Astrocyte (in vitro differentiated cells and primary cell): Measurements from ENCODE around the gene RBPJ. TPM values are rescaled to one million over a fixed set of nuclear protein-coding genes. Genes with fewer than 3 reads are reported as not detected.

ENCODE experiments used
- DNase-seq: peaks from one replicate; pipeline ENCODE4 v3.0.0-alpha.2; 2010; ENCODE audit warnings: low read depth
- FAIRE-seq: peaks from 2 replicates; lab custom pipeline; 2011; peaks lifted over from hg19 to GRCh38; lab: Jason Lieb, UNC
- H2AFZ ChIP-seq: 2 replicates; pipeline ENCODE4 v1.6.0; 2012; ENCODE audit warnings: low read depth, low read length, inconsistent platforms
- H3K27ac ChIP-seq: 2 replicates; pipeline ENCODE4 v1.5.1; 2011; ENCODE audit warnings: low read depth, low read length, inconsistent platforms
- H3K27me3 ChIP-seq: 2 replicates; pipeline ENCODE4 v1.6.0; 2011; ENCODE audit warnings: low read length, inconsistent platforms; ENCODE audit not compliant: insufficient read depth
- H3K36me3 ChIP-seq: 2 replicates; pipeline ENCODE4 v1.5.1; 2011; ENCODE audit warnings: low read length, inconsistent platforms; ENCODE audit not compliant: insufficient read depth
- H3K4me1 ChIP-seq: 2 replicates; pipeline ENCODE4 v1.5.1; 2011; ENCODE audit warnings: low read length, inconsistent platforms; ENCODE audit not compliant: insufficient read depth
- H3K4me2 ChIP-seq: 2 replicates; pipeline ENCODE4 v1.6.0; 2012; ENCODE audit warnings: low read length, inconsistent platforms
- H3K4me3 ChIP-seq: 2 replicates; pipeline ENCODE4 v1.5.1; 2011; ENCODE audit warnings: low read depth, mild to moderate bottlenecking, low read length, inconsistent platforms; ENCODE audit not compliant: insufficient read depth
- H3K79me2 ChIP-seq: 2 replicates; pipeline ENCODE4 v1.6.0; 2012; ENCODE audit warnings: mild to moderate bottlenecking, low read length, inconsistent platforms; ENCODE audit not compliant: insufficient read depth
- H3K9ac ChIP-seq: 2 replicates; pipeline ENCODE4 v1.6.0; 2012; ENCODE audit warnings: mild to moderate bottlenecking, low read length, inconsistent platforms
- H3K9me3 ChIP-seq: 2 replicates; pipeline ENCODE4 v1.5.1; 2012; ENCODE audit warnings: low read depth, mild to moderate bottlenecking, low read length, inconsistent platforms; ENCODE audit not compliant: insufficient read depth
- H4K20me1 ChIP-seq: 2 replicates; pipeline ENCODE4 v1.6.0; 2012; ENCODE audit warnings: low read length, inconsistent platforms; ENCODE audit not compliant: insufficient read depth
- H3K27ac Mint-ChIP-seq: one replicate; pipeline ENCODE4 v1.8.0; 2021; ENCODE audit warnings: mild to moderate bottlenecking, mixed read lengths; ENCODE audit not compliant: unreplicated experiment
- H3K27me3 Mint-ChIP-seq: one replicate; pipeline ENCODE4 v1.8.0; 2021; ENCODE audit warnings: low read depth, mixed read lengths; ENCODE audit not compliant: unreplicated experiment
- H3K36me3 Mint-ChIP-seq: one replicate; pipeline ENCODE4 v1.8.0; 2021; ENCODE audit warnings: low read depth, mixed read lengths; ENCODE audit not compliant: unreplicated experiment
- H3K4me1 Mint-ChIP-seq: one replicate; pipeline ENCODE4 v1.8.0; 2021; ENCODE audit warnings: low read depth, mixed read lengths; ENCODE audit not compliant: unreplicated experiment
- H3K4me3 Mint-ChIP-seq: one replicate; pipeline ENCODE4 v1.8.0; 2021; ENCODE audit warnings: mild to moderate bottlenecking, moderate library complexity, mixed read lengths; ENCODE audit not compliant: unreplicated experiment
- H3K9me3 Mint-ChIP-seq: one replicate; pipeline ENCODE4 v1.8.0; 2021; ENCODE audit warnings: mild to moderate bottlenecking, mixed read lengths; ENCODE audit not compliant: unreplicated experiment
- CTCF ChIP-seq: IDR thresholded peaks from 2 replicates; pipeline ENCODE4 v1.5.1; 2011; ENCODE audit warnings: low read depth, mild to moderate bottlenecking, inconsistent platforms, low read length, moderate library complexity; ENCODE audit not compliant: insufficient read depth
- EZH2 ChIP-seq: IDR thresholded peaks from 2 replicates; pipeline ENCODE4 v1.6.1; 2012; ENCODE audit warnings: mild to moderate bottlenecking, low read length, inconsistent platforms; ENCODE audit not compliant: insufficient read depth
- total RNA-seq: library from RNA; stranded (reverse); gene quantifications from 2 replicates; pipeline ENCODE4 v1.2.1, GENCODE V29; 2021

The RBPJ gene
- total RNA-seq, 1 donor from 2014 or later: 96.3 TPM

- Histone ChIP-seq H4K20me1 (no peaks in the 10 kb centered on the region), H3K27ac (no peak overlapping the region), H3K9me3 (no peaks in the 10 kb centered on the region), H3K9ac (no peak overlapping the region), H3K4me2 (no peak overlapping the region), H3K4me3 (no peak overlapping the region), H3K79me2 (no peaks in the 10 kb centered on the region), H3K27me3 (no peaks in the 10 kb centered on the region), H3K4me1 (peaks cover 15% of the 10 kb centered on the region), H2AFZ (no peak overlapping the region), H3K36me3 (no peaks in the 10 kb centered on the region)
- no peak for FAIRE-seq
- H3K9me3 Mint-ChIP-seq: no peaks in the 10 kb centered on the region
- H3K36me3 Mint-ChIP-seq: no peaks in the 10 kb centered on the region
- H3K4me1 Mint-ChIP-seq: peaks cover 7% of the 10 kb centered on the region
- H3K27me3 Mint-ChIP-seq: no peaks in the 10 kb centered on the region
- DNase-seq: no peak
- no peak overlapping the region for H3K27ac Mint-ChIP-seq
- no peak overlapping the region for H3K4me3 Mint-ChIP-seq
- TF ChIP-seq CTCF (no peak), EZH2 (no peak)
Observed at GRCh38 chr4:26285272-26285671, 35.5 kb upstream of the RBPJ start.

- no peaks in the 10 kb centered on the region for H3K79me2 ChIP-seq
- Mint-ChIP-seq H3K9me3 (no peaks in the 10 kb centered on the region), H3K36me3 (no peaks in the 10 kb centered on the region), H3K27ac (no peak overlapping the region), H3K4me3 (no peak overlapping the region), H3K4me1 (peaks cover 7% of the 10 kb centered on the region), H3K27me3 (no peaks in the 10 kb centered on the region)
- DNase-seq: no peak
- H4K20me1 ChIP-seq: no peaks in the 10 kb centered on the region
- H3K9ac ChIP-seq: no peak overlapping the region
- peak overlapping the region; percentile 64 for H3K4me2 ChIP-seq
- no peaks in the 10 kb centered on the region for H3K36me3 ChIP-seq
- no peaks in the 10 kb centered on the region for H3K27me3 ChIP-seq
- H3K9me3 ChIP-seq: no peaks in the 10 kb centered on the region
- TF ChIP-seq EZH2 (no peak), CTCF (no peak)
- no peak for FAIRE-seq
- H3K27ac ChIP-seq: no peak overlapping the region
- peaks cover 11% of the 10 kb centered on the region for H3K4me1 ChIP-seq
- no peak overlapping the region for H3K4me3 ChIP-seq
- no peak overlapping the region for H2AFZ ChIP-seq
Observed at GRCh38 chr4:26287756-26288155, 33.1 kb upstream of the RBPJ start.

DNA sequence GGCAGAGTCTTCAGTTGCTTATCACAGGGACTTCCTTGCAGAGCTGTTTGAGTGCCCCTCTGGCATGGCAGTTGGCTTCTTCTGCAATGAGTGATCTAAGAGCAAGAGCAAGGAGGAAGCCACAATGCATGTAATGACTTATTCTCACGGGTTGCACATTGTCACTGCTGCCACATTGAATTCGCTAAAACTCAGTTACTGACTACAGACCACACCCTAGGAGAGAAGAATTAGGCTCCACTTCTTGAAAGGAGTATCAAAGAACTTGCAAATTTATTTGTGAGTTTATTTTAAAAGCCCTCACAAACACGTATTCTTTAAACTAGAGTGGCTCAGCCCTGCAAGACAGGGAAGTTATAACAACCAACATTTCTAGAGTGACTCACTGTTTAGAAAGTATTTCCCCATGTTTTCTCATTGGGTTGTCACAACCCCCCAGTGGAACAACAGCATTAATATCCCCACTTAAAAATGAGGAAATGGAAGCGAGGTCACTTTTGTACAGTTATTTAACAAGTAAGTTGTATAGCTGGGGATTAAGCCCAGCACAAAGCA, 32.4 kb upstream of the RBPJ start:
- H3K36me3 Mint-ChIP-seq: no peaks in the 10 kb centered on the region
- no peak overlapping the region for H3K27ac Mint-ChIP-seq
- Histone ChIP-seq H4K20me1 (no peaks in the 10 kb centered on the region), H3K4me2 (peak overlapping the region; percentile 64), H3K79me2 (no peaks in the 10 kb centered on the region), H2AFZ (peak overlapping the region; percentile 49), H3K36me3 (no peaks in the 10 kb centered on the region), H3K27me3 (no peaks in the 10 kb centered on the region), H3K9me3 (no peaks in the 10 kb centered on the region), H3K27ac (peak overlapping the region; percentile 1), H3K4me3 (no peak overlapping the region), H3K9ac (no peak overlapping the region), H3K4me1 (peaks cover 11% of the 10 kb centered on the region)
- H3K4me3 Mint-ChIP-seq: no peak overlapping the region
- FAIRE-seq (no peak), DNase-seq (peak; percentile 41)
- no peaks in the 10 kb centered on the region for H3K27me3 Mint-ChIP-seq
- TF ChIP-seq EZH2 (no peak), CTCF (no peak)
- H3K9me3 Mint-ChIP-seq: no peaks in the 10 kb centered on the region
- H3K4me1 Mint-ChIP-seq: peaks cover 7% of the 10 kb centered on the region
